ENCODE measurements around the gene ADPRHL1.

The ADPRHL1 gene

DNA sequence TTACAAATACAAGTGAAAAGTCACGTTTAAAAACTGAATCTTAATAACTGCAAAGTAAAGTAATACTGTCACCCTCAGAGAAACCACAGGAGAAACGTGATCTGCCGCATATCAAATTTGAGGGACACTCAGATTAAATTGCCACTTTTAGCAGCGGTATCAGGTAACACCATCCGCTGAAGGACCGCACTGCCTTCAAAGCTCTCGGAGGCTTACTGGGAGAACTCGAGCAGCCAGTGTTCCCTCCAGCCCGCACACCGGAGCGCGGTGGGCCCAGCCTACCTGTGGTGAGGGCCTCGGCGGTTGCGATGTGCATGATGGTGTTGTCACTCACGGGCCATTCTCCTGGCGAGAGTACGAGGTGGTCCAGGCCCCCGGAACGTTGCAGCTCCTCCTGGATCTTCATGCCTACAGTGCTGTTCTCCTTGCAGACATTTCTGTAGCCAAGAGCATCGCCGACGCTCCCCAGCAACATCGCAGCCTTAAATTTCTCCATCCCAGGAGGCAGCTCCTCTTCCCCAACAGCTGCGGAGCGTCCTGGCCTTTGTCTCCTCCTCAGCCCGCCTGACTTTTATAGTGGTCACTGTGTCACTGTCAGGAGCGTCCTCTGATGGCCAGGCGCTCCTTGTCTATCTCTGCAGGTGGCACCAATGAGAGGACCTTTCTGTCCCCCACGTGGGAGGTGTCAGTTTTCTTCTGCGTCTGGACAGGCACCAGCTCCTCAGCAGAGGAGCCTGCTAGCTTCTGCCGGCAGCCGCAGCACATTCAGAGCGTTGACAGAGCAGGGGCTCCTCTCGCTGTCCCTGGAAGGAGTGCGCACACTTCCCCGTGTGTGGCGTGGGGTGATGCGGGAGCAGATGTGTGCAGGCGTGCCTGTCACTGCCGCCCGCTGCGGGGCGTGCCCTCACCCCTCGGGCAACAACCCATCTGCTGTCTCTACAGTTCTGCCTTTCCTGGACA, at the start of gene ADPRHL1:
TSS of gene ADPRHL1 (minus strand) at position 547 of the 960 bp plus-strand sequence. CDS start at position 496, 51 bp downstream.
- H3K27ac ChIP-seq, result peak within 1 kb of the TSS in 1 of 2 donors; percentile 80
- TF ChIP-seq CTCF (IDR thresholded peaks at IDR 0.05), result no peak
- no peak within 1 kb of the TSS for H3K4me3 ChIP-seq
- peak; percentile 64 for DNase-seq (ENCODE audit: low spot score)

DNA sequence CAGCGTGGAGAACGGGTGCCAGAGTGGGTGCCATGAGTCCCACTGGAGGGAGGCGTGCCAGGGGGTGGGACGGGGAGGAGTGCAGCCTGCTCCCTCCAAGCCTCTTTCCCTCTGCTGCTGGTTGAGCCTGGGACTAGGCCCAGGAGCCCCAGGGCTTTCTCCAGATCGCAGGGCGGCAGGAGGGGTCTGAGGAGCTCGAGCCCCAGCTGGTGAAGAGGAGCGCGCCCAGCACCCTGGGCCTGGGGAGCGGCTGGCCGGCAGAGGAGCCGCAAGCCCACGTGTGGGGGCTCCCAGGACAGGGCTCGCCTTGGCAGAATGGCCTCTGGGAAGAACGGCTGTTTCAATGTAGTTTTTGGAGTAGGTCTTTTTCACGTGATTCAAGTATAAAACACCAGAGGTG, 49.4 kb upstream of the ADPRHL1 start:
- H3K27ac ChIP-seq, result no peak overlapping the region
- TF ChIP-seq CTCF (IDR thresholded peaks at IDR 0.05), result no peak
- DNase-seq (ENCODE audit: low spot score), result no peak
- no peak overlapping the region for H3K4me3 ChIP-seq

GRCh38 chr13:113500530-113501265, 47.4 kb upstream of the ADPRHL1 start:
- no peak for TF ChIP-seq CTCF (IDR thresholded peaks at IDR 0.05)
- H3K27ac ChIP-seq, result no peak overlapping the region
- no peak for DNase-seq (ENCODE audit: low spot score)
- no peak overlapping the region for H3K4me3 ChIP-seq

DNA sequence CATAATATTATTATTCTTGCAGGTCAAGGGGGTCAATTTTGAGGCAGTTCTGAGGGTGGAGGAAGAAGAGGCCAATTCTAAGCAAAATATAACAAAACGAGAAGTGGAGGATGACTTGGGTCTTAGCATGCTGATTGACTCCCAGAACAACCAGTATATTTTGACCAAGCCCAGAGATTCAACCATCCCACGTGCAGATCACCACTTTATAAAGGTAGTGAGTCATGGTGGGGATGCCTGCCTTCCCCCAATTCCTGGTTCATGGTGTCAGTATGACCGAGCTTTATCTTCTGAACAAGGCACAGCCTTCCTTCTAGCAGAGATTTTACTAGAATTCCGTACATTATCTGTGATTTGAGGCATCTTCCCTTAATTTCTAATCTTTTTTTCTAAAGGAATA, 46.6 kb upstream of the ADPRHL1 start:
- no peak overlapping the region for H3K27ac ChIP-seq
- TF ChIP-seq CTCF (IDR thresholded peaks at IDR 0.05), result no peak
- no peak for DNase-seq (ENCODE audit: low spot score)
- no peak overlapping the region for H3K4me3 ChIP-seq

GRCh38 chr13:113498905-113499304, 45.6 kb upstream of the ADPRHL1 start:
- Histone ChIP-seq H3K27ac (no peak overlapping the region), H3K4me3 (no peak overlapping the region)
- no peak for DNase-seq (ENCODE audit: low spot score)
- TF ChIP-seq CTCF (IDR thresholded peaks at IDR 0.05), result no peak

DNA sequence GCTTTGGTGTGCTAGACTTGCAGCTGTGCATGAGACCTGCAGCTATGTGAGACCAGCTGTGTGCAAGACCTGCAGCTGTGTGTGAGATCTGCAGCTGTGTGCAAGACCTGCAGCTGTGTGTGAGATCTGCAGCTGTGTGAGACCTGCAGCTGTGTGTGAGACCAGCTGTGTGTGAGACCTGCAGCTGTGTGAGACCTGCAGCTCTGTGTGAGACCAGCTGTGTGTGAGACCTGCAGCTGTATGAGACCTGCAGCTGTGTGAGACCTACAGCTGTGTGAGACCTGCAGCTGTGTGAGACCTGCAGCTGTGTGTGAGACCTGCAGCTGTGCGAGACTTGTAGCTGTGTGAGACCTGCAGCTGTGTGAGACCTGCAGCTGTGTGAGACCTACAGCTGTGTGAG, 43.9 kb upstream of the ADPRHL1 start:
- Histone ChIP-seq H3K27ac (no peak overlapping the region), H3K4me3 (peak overlapping the region; percentile 25)
- TF ChIP-seq CTCF (IDR thresholded peaks at IDR 0.05), result no peak
- no peak for DNase-seq (ENCODE audit: low spot score)
